HG02798 (cell line): ENCODE results near the gene IL6.
"Not testable (repeated sequence)": the region's sequence is repeated elsewhere in the genome, so short reads cannot be mapped to it uniquely, and the experiment has no call there.

Experiments
- ATAC-seq: cut with Tn5 transposase; IDR thresholded peaks from one replicate; pipeline ENCODE4 v1.9.1; 2021; ENCODE audit warnings: mild to moderate bottlenecking; ENCODE audit not compliant: unreplicated experiment, poor library complexity

IL6 gene

DNA sequence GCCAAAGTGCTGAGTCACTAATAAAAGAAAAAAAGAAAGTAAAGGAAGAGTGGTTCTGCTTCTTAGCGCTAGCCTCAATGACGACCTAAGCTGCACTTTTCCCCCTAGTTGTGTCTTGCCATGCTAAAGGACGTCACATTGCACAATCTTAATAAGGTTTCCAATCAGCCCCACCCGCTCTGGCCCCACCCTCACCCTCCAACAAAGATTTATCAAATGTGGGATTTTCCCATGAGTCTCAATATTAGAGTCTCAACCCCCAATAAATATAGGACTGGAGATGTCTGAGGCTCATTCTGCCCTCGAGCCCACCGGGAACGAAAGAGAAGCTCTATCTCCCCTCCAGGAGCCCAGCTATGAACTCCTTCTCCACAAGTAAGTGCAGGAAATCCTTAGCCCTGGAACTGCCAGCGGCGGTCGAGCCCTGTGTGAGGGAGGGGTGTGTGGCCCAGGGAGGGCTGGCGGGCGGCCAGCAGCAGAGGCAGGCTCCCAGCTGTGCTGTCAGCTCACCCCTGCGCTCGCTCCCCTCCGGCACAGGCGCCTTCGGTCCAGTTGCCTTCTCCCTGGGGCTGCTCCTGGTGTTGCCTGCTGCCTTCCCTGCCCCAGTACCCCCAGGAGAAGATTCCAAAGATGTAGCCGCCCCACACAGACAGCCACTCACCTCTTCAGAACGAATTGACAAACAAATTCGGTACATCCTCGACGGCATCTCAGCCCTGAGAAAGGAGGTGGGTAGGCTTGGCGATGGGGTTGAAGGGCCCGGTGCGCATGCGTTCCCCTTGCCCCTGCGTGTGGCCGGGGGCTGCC lies at the start of gene IL6:
Gene IL6, plus strand, starts transcription at position 294 of the 807 bp plus-strand sequence. Its CDS starts 63 bp downstream, at position 357.
- ATAC-seq: no peak

- ATAC-seq: not testable (repeated sequence)
Observed at GRCh38 chr7:22677263-22677662, 49.7 kb upstream of the IL6 start.

DNA sequence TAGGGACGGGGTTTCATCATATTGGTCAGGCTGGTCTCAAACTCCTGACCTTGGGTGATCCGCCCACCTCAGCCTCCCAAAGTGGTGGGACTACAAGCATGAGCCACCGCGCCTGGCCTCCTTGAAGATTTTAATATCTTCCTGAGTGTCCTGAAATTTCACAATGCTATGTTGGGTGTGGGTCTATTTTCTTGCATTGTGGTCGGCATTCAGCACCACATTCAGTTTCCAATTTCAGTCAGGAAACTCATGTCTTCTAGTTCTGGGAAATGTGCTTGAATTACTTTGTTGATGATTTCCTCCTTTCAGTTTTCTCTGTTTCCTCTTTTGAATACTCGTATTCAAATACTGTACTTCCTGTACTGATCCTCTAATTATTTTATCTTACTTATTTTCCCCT lies 49.3 kb upstream of the IL6 start:
- ATAC-seq: no peak

- no peak for ATAC-seq
Observed at GRCh38 chr7:22680482-22680911, 46.5 kb upstream of the IL6 start.

GRCh38 chr7:22681312-22681711 lies 45.7 kb upstream of the IL6 start:
- no peak for ATAC-seq

DNA sequence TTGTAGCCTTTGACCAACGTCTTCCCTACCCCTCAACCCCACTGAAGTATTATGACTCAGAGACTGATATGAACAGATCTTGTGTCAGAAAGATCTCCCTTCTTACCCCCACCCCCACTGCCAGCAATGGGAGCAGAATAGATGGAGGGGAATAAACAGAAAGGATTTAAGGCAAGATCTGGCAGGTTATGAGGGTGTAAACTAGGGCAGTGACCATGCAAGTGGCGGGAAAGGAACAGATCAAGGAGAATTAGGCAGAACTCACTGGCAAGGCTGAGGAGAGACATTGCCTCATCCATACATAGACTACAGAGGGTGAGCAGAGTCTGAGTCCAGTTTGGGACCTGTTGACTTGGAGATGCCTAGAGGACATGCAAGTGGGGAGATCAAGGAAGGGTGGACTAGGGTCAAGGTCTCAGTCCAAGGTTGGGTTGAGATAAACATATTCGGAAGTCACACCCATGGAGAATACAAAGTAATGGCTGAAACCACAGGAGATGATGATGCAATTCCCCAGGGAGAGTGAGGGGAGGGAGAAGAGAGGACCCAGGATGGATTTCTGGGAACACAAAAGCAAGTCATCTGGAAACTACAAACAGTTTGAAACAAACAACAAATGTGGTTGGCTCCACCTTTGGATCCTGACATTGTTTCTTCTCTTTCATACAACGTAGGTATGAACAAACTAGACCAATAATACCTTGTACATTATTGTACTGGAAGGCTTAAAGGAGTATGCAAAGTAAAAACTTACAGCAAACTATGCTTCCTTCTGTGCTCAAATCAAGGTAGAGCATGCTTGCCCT lies 44.9 kb upstream of the IL6 start:
- ATAC-seq: no peak

- ATAC-seq: no peak
Observed at GRCh38 chr7:22683379-22683778, 43.6 kb upstream of the IL6 start.

DNA sequence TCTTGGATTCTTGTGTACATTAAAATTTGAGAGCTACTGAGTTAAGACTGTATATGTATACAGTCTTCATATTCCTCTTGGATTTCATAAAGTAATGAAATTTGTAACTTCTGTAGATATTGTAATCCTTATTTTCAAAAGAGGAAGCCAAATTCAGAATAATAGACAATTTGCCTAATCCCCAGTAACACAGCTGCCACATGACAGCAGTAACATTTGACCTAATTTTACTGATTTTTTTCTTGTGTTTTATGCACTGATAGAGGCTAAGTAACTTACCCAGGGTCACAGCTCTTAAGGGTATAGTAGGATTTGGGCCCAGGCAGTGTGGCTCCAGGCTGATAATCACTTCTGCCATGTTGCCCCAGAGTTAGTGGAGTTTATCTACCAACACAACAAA lies 40.4 kb upstream of the IL6 start:
- ATAC-seq: no peak

DNA sequence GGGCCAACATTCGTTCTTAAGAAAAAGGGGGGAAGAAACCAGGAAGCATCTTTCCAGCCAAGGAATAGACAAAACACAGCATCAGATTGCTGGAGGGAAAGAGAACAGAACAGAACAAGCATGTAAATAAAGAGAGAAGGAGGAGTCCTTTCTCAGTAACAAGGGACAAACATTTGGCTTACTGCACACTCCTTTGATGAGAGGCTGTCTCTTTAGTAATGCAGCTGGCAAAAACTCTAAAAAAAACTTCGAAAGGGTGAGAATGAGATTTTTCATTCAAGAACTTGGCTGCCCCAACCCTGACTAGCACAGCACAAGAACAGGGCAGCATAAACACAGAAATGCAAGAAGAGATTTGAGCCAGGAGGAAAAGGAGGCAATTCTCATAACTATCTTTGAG lies 38.9 kb upstream of the IL6 start:
- no peak for ATAC-seq

DNA sequence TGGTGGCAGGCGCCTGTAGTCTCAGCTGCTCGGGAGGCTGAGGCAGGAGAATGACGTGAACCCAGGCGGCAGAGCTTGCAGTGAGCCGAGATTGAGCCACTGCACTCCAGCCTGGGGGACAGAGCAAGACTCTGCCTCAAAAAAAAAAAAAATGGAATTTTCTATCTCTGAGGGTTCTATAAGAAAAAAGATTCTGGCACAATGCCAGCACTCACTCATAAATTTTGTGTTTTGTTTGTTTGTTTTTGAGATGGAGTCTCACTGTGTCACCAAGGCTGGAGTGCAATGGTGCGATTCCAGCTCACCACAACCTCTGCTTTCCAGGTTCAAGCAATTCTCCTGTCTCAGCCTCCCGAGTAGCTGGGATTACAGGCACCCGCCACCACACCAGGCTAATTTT lies 38.1 kb upstream of the IL6 start:
- ATAC-seq: not testable (repeated sequence)

DNA sequence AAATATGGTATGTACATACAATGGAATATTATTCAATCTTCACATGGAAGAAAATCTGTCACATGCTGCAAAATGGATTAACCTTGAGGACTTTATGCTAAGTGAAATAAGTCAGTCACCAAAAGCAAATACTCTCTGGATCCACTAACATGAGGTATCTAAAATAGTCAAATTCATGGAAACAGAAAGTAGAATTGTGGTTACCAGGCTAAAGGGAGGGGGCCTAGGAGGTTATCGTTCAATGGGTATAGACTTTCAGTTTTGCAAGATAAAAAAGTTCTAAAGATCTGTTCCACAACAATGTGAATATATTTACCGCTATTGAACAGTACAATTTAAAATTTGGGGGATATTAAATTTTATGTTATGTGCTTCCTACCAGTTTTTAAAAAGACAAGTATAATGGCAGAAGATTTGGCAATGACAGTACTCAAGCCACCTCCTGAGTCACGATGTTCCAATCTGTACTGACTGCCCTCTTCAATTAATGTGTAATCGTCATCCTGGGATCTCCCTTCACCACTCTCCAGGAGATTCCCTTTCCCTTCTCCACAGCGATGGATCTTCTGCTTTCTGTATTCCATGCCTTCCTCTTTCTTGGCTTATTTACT lies 32.3 kb upstream of the IL6 start:
- peak; percentile 43 for ATAC-seq

DNA sequence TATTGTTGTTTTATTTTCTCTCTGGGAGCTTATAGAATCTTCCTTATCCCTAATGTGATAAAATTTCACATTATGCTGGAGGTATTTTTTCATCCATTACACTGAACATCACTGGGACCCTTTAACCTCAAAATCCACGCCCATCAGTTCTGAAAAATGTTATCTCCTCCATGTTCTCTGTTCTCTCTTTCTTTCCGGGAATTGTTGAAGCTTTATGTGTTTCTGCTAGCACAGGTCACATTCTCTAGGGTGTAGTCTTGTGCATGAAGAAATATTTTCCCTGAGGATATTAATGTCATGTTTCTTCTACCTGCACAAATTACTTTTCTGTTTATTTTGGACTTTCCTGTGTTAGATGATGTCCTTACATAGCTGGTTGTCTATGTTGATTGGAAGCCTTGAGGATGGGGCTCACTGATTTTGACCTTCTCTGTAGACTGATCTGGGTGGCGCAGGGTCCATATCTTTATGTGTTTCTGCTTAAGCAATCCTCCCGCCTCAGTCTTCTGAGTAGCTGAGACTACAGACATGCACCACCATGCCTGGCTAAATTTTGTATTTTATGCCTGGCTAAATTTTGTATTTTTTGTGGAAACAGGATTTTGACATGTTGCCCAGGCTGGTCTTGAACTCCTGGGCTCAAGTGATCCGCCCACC lies 31.4 kb upstream of the IL6 start:
- ATAC-seq: no peak

GRCh38 chr7:22696541-22697228 lies 30.3 kb upstream of the IL6 start:
- no peak for ATAC-seq

- no peak for ATAC-seq
Observed at GRCh38 chr7:22697322-22697859, 29.6 kb upstream of the IL6 start.

DNA sequence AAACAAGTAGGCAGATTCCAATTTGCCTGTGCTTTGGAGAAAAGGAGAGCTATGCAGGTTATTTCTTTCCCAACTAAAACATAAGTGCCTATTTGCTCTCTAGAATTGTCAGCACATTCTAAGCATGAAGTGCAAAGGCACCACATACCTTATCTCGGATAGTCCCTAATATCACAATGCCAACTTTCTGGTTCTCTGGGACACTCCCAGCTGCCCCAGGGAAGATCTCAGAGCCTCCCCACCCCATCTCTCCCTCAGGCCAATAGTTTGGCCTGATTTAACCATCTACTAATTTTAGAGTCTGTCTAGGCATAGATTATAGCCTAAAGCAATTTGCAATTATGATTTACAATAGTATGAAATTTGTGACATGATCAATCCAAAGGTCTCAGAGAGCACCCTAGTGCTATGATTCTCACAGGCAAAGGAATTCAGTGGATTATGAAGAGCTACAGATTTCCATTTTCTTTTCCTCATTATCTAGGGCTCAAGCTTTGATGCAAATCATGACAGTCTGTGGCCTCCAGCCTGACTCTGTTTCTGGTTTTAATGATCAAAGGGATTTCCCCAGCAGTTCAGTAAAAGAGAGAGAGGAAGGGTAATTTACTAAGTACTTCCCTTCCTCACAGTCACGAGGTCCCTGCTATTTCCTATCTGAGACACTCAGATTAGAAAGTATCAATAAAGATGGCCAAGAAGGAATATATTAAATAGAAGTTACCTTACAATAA lies 29.0 kb upstream of the IL6 start:
- peak; percentile 87 for ATAC-seq

DNA sequence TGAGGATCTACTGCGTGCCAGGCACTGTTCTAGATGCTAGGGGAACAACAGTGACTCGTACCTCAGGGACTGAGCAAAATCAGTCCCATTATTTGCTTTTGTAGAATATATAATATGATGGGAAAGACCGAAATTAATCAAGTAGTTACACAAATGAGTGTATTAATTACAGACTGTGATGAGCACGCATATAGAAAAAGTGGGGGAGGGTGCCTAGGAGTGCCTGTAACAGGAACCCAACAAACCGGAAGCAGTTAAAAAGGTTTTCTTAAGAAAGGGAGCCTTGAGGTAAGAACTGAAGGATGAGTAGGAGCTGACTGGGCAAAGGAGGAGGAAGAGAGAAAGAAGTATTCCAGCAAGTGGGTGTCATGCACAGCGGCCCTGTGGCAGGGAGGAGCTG lies 28.2 kb upstream of the IL6 start:
- ATAC-seq: no peak

DNA sequence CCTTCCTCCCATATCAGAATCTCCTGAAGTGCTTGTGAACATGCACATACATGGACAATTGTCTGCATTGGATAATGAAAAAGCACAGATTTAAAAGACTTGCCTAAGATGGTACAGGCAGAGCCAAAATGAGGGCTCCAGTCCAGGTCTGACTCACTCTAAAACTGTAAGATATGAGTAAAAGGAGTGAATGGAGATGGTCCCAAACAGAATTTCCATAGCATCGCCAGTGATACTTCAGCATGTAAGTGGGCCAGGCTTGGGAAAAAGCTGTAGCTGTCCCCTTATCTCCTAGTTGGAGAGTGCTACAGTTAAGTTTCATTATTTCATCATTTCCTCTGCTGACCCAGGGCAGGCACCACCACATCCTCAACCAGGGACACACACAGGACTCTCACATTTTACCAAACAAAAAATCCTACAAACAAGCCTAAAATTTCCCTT lies 26.4 kb upstream of the IL6 start:
- ATAC-seq: no peak

- ATAC-seq: no peak
Observed at GRCh38 chr7:22702516-22702915, 24.5 kb upstream of the IL6 start.
